Islet precursor cell (in vitro differentiated cells): ENCODE results near the gene CWF19L2.

ENCODE experiments used
- DNase-seq: peaks from one replicate; pipeline ENCODE4 v3.0.0-alpha.2; 2018

The CWF19L2 gene

DNA sequence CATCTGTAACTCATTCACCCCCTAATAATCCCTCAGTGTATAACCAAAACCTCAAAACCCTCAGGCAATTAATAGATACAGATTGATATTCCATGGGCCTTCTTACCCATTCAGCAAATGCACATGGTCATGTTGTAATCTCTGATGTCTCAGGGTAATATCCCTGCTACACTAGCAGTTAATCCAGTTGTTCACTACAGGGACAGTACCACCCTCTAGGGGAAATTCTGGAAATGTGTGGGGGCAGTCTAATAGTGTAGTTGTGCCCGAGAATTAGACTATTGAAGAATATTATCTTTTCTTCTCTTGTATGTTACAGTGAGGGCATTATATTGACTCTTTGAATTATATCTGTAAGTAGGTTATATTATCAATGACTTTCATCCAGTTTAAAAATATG lies 175.4 kb downstream of the CWF19L2 start:
- no peak for DNase-seq
